ENCODE results near the gene ZNF830. TPM values are rescaled to one million over a fixed set of nuclear protein-coding genes. Genes with fewer than 3 reads are reported as not detected.

ZNF830 gene, protein sequence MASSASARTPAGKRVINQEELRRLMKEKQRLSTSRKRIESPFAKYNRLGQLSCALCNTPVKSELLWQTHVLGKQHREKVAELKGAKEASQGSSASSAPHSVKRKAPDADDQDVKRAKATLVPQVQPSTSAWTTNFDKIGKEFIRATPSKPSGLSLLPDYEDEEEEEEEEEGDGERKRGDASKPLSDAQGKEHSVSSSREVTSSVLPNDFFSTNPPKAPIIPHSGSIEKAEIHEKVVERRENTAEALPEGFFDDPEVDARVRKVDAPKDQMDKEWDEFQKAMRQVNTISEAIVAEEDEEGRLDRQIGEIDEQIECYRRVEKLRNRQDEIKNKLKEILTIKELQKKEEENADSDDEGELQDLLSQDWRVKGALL
- 18.5 TPM for total RNA-seq (ENCODE audit: unreplicated experiment)
- long read RNA-seq, transcript ZNF830-201 (1 exons, 2,246 nt), result major isoform, 6 of 7 reads
- long read RNA-seq, partial matches to known transcripts, result 0 of 7 reads
- long read RNA-seq, other reads (novel, unspliced or antisense), result 0 of 7 reads

DNA sequence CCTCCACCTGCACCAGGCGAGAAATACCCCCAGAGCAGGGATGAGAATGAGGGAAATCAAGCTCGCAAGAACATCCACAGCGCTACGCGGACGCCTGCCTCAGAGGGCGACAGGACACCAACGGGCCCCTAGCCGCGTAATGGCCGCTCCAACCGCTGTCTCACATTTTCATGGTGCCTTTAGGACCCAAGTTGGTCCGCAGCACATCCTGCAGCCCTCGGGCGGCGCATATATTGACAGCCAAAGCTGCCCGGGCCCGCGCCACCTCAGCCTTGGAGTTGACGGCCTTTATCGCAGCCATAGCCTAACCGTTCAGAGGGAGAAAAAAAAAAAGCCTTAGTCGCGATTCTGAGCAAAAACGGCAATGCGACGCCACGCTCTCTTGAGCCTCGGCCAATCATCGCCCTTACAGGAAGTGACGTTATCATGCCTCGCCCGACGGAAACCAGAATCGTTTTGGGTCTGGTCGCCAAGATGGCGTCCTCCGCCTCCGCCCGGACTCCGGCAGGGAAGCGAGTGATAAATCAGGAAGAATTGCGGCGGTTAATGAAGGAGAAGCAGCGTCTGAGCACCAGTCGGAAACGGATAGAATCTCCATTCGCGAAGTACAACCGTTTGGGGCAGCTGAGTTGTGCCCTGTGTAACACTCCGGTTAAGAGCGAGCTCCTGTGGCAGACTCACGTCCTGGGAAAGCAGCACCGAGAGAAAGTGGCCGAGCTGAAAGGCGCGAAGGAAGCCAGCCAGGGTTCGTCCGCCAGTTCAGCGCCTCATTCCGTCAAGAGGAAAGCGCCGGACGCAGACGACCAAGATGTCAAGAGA, at the start of gene ZNF830, which contains the start of gene CCT6B:
Gene ZNF830, plus strand, starts transcription at position 448 of the 819 bp plus-strand sequence. Its CDS starts 27 bp downstream, at position 475.
Gene CCT6B, minus strand, starts transcription at position 368 of the 819 bp plus-strand sequence. Its CDS starts 67 bp downstream, at position 301.
- Mint-ChIP-seq H3K27me3 (ENCODE audit: unreplicated experiment) (peaks cover 3% of the 10 kb centered on the region), H3K4me1 (ENCODE audit: unreplicated experiment) (peaks cover 12% of the 10 kb centered on the region), H3K4me3 (ENCODE audit: unreplicated experiment) (peak within 1 kb of the TSS; percentile 99), H3K27ac (ENCODE audit: unreplicated experiment) (peak within 1 kb of the TSS; percentile 100), H3K36me3 (ENCODE audit: low read depth, unreplicated experiment) (no peaks in the 10 kb centered on the region), H3K9me3 (ENCODE audit: unreplicated experiment) (no peaks in the 10 kb centered on the region)
- TF ChIP-seq, protein P1, sequence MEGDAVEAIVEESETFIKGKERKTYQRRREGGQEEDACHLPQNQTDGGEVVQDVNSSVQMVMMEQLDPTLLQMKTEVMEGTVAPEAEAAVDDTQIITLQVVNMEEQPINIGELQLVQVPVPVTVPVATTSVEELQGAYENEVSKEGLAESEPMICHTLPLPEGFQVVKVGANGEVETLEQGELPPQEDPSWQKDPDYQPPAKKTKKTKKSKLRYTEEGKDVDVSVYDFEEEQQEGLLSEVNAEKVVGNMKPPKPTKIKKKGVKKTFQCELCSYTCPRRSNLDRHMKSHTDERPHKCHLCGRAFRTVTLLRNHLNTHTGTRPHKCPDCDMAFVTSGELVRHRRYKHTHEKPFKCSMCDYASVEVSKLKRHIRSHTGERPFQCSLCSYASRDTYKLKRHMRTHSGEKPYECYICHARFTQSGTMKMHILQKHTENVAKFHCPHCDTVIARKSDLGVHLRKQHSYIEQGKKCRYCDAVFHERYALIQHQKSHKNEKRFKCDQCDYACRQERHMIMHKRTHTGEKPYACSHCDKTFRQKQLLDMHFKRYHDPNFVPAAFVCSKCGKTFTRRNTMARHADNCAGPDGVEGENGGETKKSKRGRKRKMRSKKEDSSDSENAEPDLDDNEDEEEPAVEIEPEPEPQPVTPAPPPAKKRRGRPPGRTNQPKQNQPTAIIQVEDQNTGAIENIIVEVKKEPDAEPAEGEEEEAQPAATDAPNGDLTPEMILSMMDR (IDR thresholded peaks at IDR 0.05; ENCODE audit: unreplicated experiment), result no peak
- peak; percentile 86 for DNase-seq (ENCODE audit: low spot score)

DNA sequence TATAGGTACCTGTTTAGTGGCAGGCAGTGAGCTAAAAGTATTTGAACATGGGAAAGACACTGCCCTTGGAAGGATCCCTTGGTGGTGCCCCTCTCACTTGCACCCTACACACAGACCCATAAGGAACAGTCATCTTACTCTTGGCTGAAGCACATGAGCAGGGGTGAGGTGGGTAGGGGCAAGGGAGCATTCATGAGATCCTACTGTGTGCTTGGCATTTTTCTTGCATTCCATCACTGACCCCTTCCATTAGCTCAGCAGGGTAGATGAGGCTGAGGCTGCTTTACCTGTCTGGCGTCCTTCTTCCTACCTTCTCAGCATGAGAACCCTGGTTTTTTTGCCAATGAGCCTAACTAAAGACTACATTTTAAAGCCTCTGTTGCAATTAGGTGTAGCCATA, 48.3 kb upstream of the ZNF830 start:
- no peak overlapping the region for H3K27ac Mint-ChIP-seq (ENCODE audit: unreplicated experiment)
- H3K36me3 Mint-ChIP-seq (ENCODE audit: low read depth, unreplicated experiment), result no peaks in the 10 kb centered on the region
- no peaks in the 10 kb centered on the region for H3K4me1 Mint-ChIP-seq (ENCODE audit: unreplicated experiment)
- no peaks in the 10 kb centered on the region for H3K9me3 Mint-ChIP-seq (ENCODE audit: unreplicated experiment)
- H3K27me3 Mint-ChIP-seq (ENCODE audit: unreplicated experiment), result peaks cover 1% of the 10 kb centered on the region
- no peak for DNase-seq (ENCODE audit: low spot score)
- H3K4me3 Mint-ChIP-seq (ENCODE audit: unreplicated experiment), result no peak overlapping the region
- TF ChIP-seq, protein P1 (IDR thresholded peaks at IDR 0.05; ENCODE audit: unreplicated experiment), result no peak

DNA sequence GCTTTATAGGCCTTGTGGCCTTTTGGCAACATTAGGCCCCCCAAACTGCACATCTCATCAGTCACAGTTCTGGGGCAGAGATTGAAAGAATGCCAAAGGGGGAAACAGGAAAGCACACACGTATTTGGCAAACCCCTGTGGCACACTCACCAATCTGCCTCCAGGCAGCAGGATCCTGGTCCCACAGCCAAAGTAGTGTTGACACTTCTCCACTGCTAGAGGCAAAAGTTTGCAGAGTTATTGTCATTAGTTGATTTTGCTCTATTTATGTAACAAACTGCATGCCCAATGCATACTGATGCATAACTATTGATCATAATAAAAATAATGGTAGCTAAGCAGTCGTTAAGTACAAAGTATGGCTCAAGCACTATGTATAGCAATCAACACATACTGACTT, 45.2 kb upstream of the ZNF830 start:
- H3K4me1 Mint-ChIP-seq (ENCODE audit: unreplicated experiment), result no peaks in the 10 kb centered on the region
- TF ChIP-seq, protein P1 (IDR thresholded peaks at IDR 0.05; ENCODE audit: unreplicated experiment), result no peak
- no peak for DNase-seq (ENCODE audit: low spot score)
- no peak overlapping the region for H3K27ac Mint-ChIP-seq (ENCODE audit: unreplicated experiment)
- H3K27me3 Mint-ChIP-seq (ENCODE audit: unreplicated experiment), result peaks cover 1% of the 10 kb centered on the region
- H3K4me3 Mint-ChIP-seq (ENCODE audit: unreplicated experiment), result no peak overlapping the region
- H3K9me3 Mint-ChIP-seq (ENCODE audit: unreplicated experiment), result no peaks in the 10 kb centered on the region
- H3K36me3 Mint-ChIP-seq (ENCODE audit: low read depth, unreplicated experiment), result no peaks in the 10 kb centered on the region

DNA sequence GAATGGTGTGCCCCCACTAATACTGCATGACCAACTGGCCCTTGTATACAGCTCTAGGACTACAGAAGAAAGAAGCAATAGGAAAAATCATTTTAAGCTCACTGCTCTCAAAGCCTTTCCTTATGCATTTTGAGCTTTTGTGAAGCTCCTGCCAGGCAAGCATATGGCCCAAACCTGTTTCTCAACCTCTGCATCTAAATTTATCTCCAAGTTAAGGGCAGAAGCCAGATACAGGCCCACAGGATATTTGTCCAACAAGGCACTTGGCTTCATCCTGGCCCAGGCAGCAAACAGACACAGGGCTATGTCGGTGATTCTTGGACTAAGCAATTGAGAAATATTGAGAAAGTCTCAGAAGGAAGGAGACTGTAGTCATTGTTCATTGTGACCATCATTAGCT, 44.0 kb upstream of the ZNF830 start:
- H3K4me1 Mint-ChIP-seq (ENCODE audit: unreplicated experiment), result no peaks in the 10 kb centered on the region
- H3K36me3 Mint-ChIP-seq (ENCODE audit: low read depth, unreplicated experiment), result no peaks in the 10 kb centered on the region
- TF ChIP-seq, protein P1 (IDR thresholded peaks at IDR 0.05; ENCODE audit: unreplicated experiment), result no peak
- H3K27ac Mint-ChIP-seq (ENCODE audit: unreplicated experiment), result no peak overlapping the region
- peaks cover 1% of the 10 kb centered on the region for H3K27me3 Mint-ChIP-seq (ENCODE audit: unreplicated experiment)
- no peaks in the 10 kb centered on the region for H3K9me3 Mint-ChIP-seq (ENCODE audit: unreplicated experiment)
- H3K4me3 Mint-ChIP-seq (ENCODE audit: unreplicated experiment), result no peak overlapping the region
- no peak for DNase-seq (ENCODE audit: low spot score)
